CD14-positive monocyte (primary cell): Measurements from ENCODE around the gene INPP4B. TPM values are rescaled to one million over a fixed set of nuclear protein-coding genes. Genes with fewer than 3 reads are reported as not detected.

ENCODE experiments used
- DNase-seq, 3 donors: peaks; one replicate each; pipeline ENCODE4 v3.0.0-alpha.2; 2011 to 2022
- H2AFZ ChIP-seq: 2 replicates; pipeline ENCODE4 v1.6.0; 2012; ENCODE audit warnings: mild to moderate bottlenecking, low read depth, low read length, inconsistent platforms; ENCODE audit not compliant: insufficient read depth, poor library complexity, severe bottlenecking
- H3K27ac ChIP-seq, 2 donors: 1 replicate in 1 of 2; 2 replicates in 1 of 2; pipeline ENCODE4 v1.5.1; 2012 to 2013; ENCODE audit warnings: low read length in 2 of 2, control low read depth in 1 of 2, inconsistent platforms in 1 of 2, low read depth in 1 of 2, mild to moderate bottlenecking in 1 of 2
- H3K27me3 ChIP-seq, 2 donors: one replicate each; pipeline versions ENCODE4 v1.6.0 to v1.6.1; 2011 to 2013; ENCODE audit warnings: low read length in 2 of 2; ENCODE audit not compliant: control insufficient read depth in 2 of 2, insufficient read depth in 2 of 2
- H3K36me3 ChIP-seq, 2 donors: replicated peaks in 1 of 2; 1 replicate in 1 of 2; 2 replicates in 1 of 2; pipeline versions ENCODE4 v1.5.1 to v1.6.1; 2012 to 2013; ENCODE audit warnings: low read length in 2 of 2, control low read depth in 1 of 2, inconsistent platforms in 1 of 2, mild to moderate bottlenecking in 1 of 2; ENCODE audit not compliant: insufficient read depth in 2 of 2, control insufficient read depth in 1 of 2
- H3K4me1 ChIP-seq, 2 donors: 1 replicate in 1 of 2; 2 replicates in 1 of 2; pipeline versions ENCODE4 v1.5.1 to v1.6.1; 2012 to 2013; ENCODE audit warnings: low read length in 2 of 2, control low read depth in 1 of 2, inconsistent platforms in 1 of 2, mild to moderate bottlenecking in 1 of 2, moderate library complexity in 1 of 2; ENCODE audit not compliant: insufficient read depth in 2 of 2, control insufficient read depth in 1 of 2
- H3K4me2 ChIP-seq: replicated peaks from 2 replicates; pipeline ENCODE3; 2012; ENCODE audit warnings: low read length, moderate library complexity, mild to moderate bottlenecking; ENCODE audit not compliant: poor library complexity, severe bottlenecking; ENCODE audit errors: extremely low read depth
- H3K4me3 ChIP-seq, 3 experiments: fragments of 200-600 bp in 1 of 3; sonication (generic) in 1 of 3; replicated peaks in 1 of 3; 1 replicate in 2 of 3; 2 replicates in 1 of 3; pipeline ENCODE4 v1.5.1; 2011 to 2013; ENCODE audit warnings: low read length in 3 of 3, mild to moderate bottlenecking in 3 of 3, control low read depth in 2 of 3, low read depth in 2 of 3, inconsistent platforms in 1 of 3, moderate library complexity in 1 of 3
- H3K79me2 ChIP-seq: 2 replicates; pipeline ENCODE4 v1.6.0; 2012; ENCODE audit warnings: mild to moderate bottlenecking, control low read depth, inconsistent platforms, low read length, moderate library complexity; ENCODE audit not compliant: insufficient read depth
- H3K9ac ChIP-seq: 2 replicates; pipeline ENCODE4 v1.6.0; 2017; ENCODE audit warnings: low read length, mild to moderate bottlenecking; ENCODE audit not compliant: insufficient read depth, poor library complexity, severe bottlenecking
- H3K9me3 ChIP-seq, 2 donors: replicated peaks in 1 of 2; 1 replicate in 1 of 2; 2 replicates in 1 of 2; pipeline versions ENCODE4 v1.5.1 to v1.6.1; 2012 to 2013; ENCODE audit warnings: low read length in 2 of 2, control low read depth in 1 of 2; ENCODE audit not compliant: control insufficient read depth in 1 of 2, insufficient read depth in 1 of 2
- H4K20me1 ChIP-seq: 2 replicates; pipeline ENCODE4 v1.6.0; 2012; ENCODE audit warnings: mild to moderate bottlenecking, low read length, control low read depth, moderate library complexity; ENCODE audit not compliant: insufficient read depth
- H3K27ac Mint-ChIP-seq, 7 donors: one replicate each; pipeline ENCODE4 v1.8.0; 2020; ENCODE audit warnings: mild to moderate bottlenecking in 7 of 7, mixed read lengths in 7 of 7, moderate library complexity in 6 of 7, inconsistent platforms in 2 of 7
- H3K27me3 Mint-ChIP-seq, 3 donors: one replicate each; pipeline ENCODE4 v1.8.0; 2021 to 2022; ENCODE audit warnings: low read depth in 3 of 3, mild to moderate bottlenecking in 3 of 3, mixed read lengths in 3 of 3, moderate library complexity in 3 of 3, inconsistent platforms in 1 of 3
- H3K36me3 Mint-ChIP-seq, 2 donors: one replicate each; pipeline ENCODE4 v1.8.0; 2020; ENCODE audit warnings: mixed read lengths in 2 of 2, inconsistent platforms in 1 of 2, mild to moderate bottlenecking in 1 of 2
- H3K4me1 Mint-ChIP-seq: one replicate; pipeline ENCODE4 v1.8.0; 2020; ENCODE audit warnings: mild to moderate bottlenecking, mixed read lengths
- H3K4me3 Mint-ChIP-seq, 2 donors: one replicate each; pipeline ENCODE4 v1.8.0; 2020; ENCODE audit warnings: mild to moderate bottlenecking in 2 of 2, mixed read lengths in 2 of 2, moderate library complexity in 1 of 2
- H3K9me3 Mint-ChIP-seq, 7 donors: one replicate each; pipeline ENCODE4 v1.8.0; 2020 to 2022; ENCODE audit warnings: mixed read lengths in 7 of 7, mild to moderate bottlenecking in 6 of 7, moderate library complexity in 6 of 7, inconsistent platforms in 2 of 7
- CTCF ChIP-seq: fragments of 200-600 bp; IDR thresholded peaks from one replicate; pipeline ENCODE4 v1.8.0; 2022; ENCODE audit warnings: antibody characterized with exemption, mild to moderate bottlenecking
- WGBS: methylation state at CpG from one replicate; pipeline ENCODE4 v1.1.5; 2013; ENCODE audit warnings: missing lambda C conversion rate; ENCODE audit not compliant: insufficient coverage; 5-methylcytosine and 5-hydroxymethylcytosine counted together
- intact Hi-C, 2 donors: fragments of 100-400 bp; cut with micrococcal nuclease; formaldehyde crosslinking; loops; one replicate each; pipeline versions ENCODE4 v1.15.0 to v1.15.1; 2023
- polyA plus RNA-seq, 3 donors: library from polyadenylated mRNA; depleted of rRNA in 1 of 3; unstranded in 2 of 3; stranded (reverse) in 1 of 3; fragments of 300-500 nt in 2 of 3; fragments of >200 nt in 1 of 3; fragmentation: Illumina TruSeq in 2 of 3; gene quantifications; 1 replicate in 2 of 3; 2 replicates in 1 of 3; pipeline ENCODE4 v1.2.3, GENCODE V29; 2012 to 2021

The INPP4B gene
- polyA plus RNA-seq, 3 donors = 0.13 to 0.38 (median 0.22) TPM

DNA sequence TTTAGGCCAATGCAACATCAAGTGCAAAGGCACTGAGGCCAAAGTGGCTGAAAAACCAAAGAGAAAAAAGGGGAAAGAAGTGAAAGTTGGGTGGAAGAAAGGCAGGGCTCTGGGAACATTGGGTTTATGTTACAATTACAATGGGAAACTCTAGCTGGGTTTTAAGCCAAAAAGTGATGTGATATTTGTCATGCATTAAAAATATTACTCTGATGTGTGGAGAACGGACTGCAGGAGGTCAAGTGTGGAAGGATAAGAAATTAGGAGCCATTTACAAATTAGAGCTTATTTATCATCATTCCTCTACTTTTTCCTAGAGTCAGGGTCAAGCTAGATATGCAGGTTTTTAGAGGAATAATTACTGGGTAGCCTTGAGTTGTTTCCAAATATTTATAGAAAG, 516.8 kb downstream of the INPP4B start:
- Mint-ChIP-seq H3K4me1 (no peaks in the 10 kb centered on the region), H3K9me3 (peaks cover 0 to 10% (median 3%) of the 10 kb centered on the region in 7 donors), H3K27me3 (no peaks in the 10 kb centered on the region), H3K36me3 (no peaks in the 10 kb centered on the region), H3K27ac (no peak overlapping the region), H3K4me3 (no peak overlapping the region)
- DNase-seq = no peak
- Histone ChIP-seq H2AFZ (no peak overlapping the region), H4K20me1 (no peaks in the 10 kb centered on the region), H3K4me2 (no peak overlapping the region), H3K4me1 (no peaks in the 10 kb centered on the region), H3K9me3 (peaks cover 0 to 4% of the 10 kb centered on the region in 2 donors), H3K27ac (no peak overlapping the region), H3K4me3 (no peak overlapping the region), H3K27me3 (no peaks in the 10 kb centered on the region), H3K9ac (no peak overlapping the region), H3K79me2 (no peaks in the 10 kb centered on the region), H3K36me3 (no peaks in the 10 kb centered on the region)
- intact Hi-C loops = no loop called here
- TF ChIP-seq CTCF = no peak
- WGBS = no CpG with 5 or more reads among the region's 1 CpG

DNA sequence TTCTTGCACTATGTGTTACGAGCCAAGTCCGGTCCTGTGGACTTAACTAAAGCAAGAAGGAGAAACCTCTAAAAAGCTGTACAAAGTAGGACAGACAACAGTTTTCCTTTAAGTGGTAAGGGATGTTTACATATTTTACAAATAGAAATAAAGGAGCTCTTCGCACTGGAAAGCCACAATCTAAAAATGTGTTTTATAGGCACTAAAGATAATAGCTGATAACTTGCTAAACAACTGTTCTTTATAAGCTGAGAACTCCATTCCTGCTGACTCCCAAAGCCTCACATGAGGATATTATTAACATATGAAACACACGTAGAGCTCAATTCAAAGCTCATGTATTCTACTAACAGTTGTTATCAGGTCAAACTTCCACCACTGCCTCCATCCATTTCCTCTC, 519.9 kb downstream of the INPP4B start:
- Histone ChIP-seq H3K4me1 (no peaks in the 10 kb centered on the region), H3K36me3 (no peaks in the 10 kb centered on the region), H3K4me2 (no peak overlapping the region), H4K20me1 (no peaks in the 10 kb centered on the region), H3K79me2 (no peaks in the 10 kb centered on the region), H3K27me3 (no peaks in the 10 kb centered on the region), H3K27ac (no peak overlapping the region), H3K9me3 (no peaks in the 10 kb centered on the region), H3K4me3 (no peak overlapping the region), H3K9ac (no peak overlapping the region), H2AFZ (no peak overlapping the region)
- Mint-ChIP-seq H3K9me3 (peaks cover 0 to 10% (median 3%) of the 10 kb centered on the region in 7 donors), H3K27me3 (no peaks in the 10 kb centered on the region), H3K36me3 (no peaks in the 10 kb centered on the region), H3K4me3 (no peak overlapping the region), H3K4me1 (no peaks in the 10 kb centered on the region), H3K27ac (no peak overlapping the region)
- TF ChIP-seq CTCF = no peak
- no peak for DNase-seq
- 100% methylated on average over 1 of the region's 4 CpGs for WGBS
- intact Hi-C loops = no loop called here
